Measurements from ENCODE around the gene CCNY.

GRCh38 chr10:35320341-35320740 lies 16.0 kb upstream of the CCNY start:
- no peak for TF ChIP-seq CTCF (IDR thresholded peaks at IDR 0.05)
- no peak for TF ChIP-seq POLR2A (IDR thresholded peaks at IDR 0.05)

Data from Peyer's patch (tissue), 4 donors.